Measurements from ENCODE around the gene TUT4.

GRCh38 chr1:52569449-52570210 is 16.7 kb upstream of the TUT4 start:
- TF ChIP-seq CTCF (IDR thresholded peaks at IDR 0.05; ENCODE audit: low read length): no peak
- TF ChIP-seq EZH2 (optimal IDR thresholded peaks at IDR 0.05; ENCODE audit: low read depth, low read length): no peak
- no peak for TF ChIP-seq EZH2phosphoT487 (IDR thresholded peaks at IDR 0.05; ENCODE audit: low read length)
